22Rv1 (cell line): Measurements from ENCODE around the gene CETP.

Experiments used
- CTCF ChIP-seq: fragments of 450-650 bp; IDR thresholded peaks from 2 replicates; pipeline ENCODE4 v1.5.1; 2017; ENCODE audit warnings: mild to moderate bottlenecking
- ZFX ChIP-seq: fragments of 450-650 bp; IDR thresholded peaks from 2 replicates; pipeline ENCODE4 v1.6.1; 2017; ENCODE audit warnings: antibody characterized with exemption, borderline replicate concordance

- TF ChIP-seq CTCF, result no peak
- no peak for TF ChIP-seq ZFX
Observed at GRCh38 chr16:57032346-57032745, 70.6 kb downstream of the CETP start.
